GM12891 (cell line): Measurements from ENCODE around the gene PPM1A.

ENCODE experiments used
- POLR2A ChIP-seq: IDR thresholded peaks from 2 replicates; pipeline ENCODE4 v1.6.1; 2011; ENCODE audit warnings: low read depth, low read length, control low read depth
- POLR2AphosphoS5 ChIP-seq: IDR thresholded peaks from 2 replicates; pipeline ENCODE4 v1.6.1; 2011; ENCODE audit warnings: low read depth, low read length, control low read depth
- SPI1 ChIP-seq: IDR thresholded peaks from 2 replicates; pipeline ENCODE4 v1.6.1; 2011; ENCODE audit warnings: low read depth, low read length, control low read depth
- TAF1 ChIP-seq: IDR thresholded peaks from 2 replicates; pipeline ENCODE4 v1.6.1; 2011; ENCODE audit warnings: low read depth, low read length, control low read depth

GRCh38 chr14:60253649-60254048 lies 4.6 kb downstream of the PPM1A start:
- TF ChIP-seq POLR2A (no peak), POLR2AphosphoS5 (no peak), SPI1 (no peak), TAF1 (no peak)
